ENCODE data around the gene GGNBP2. TPM values are rescaled to one million over a fixed set of nuclear protein-coding genes. Genes with fewer than 3 reads are reported as not detected.

GGNBP2 gene
- total RNA-seq, 1 donor from 2014 or later = 94.3 TPM

GRCh38 chr17:36578671-36579070 lies 34.0 kb downstream of the GGNBP2 start:
- peaks cover 14% of the 10 kb centered on the region for H3K36me3 ChIP-seq (ENCODE audit: control insufficient read depth, insufficient read depth, low read length)
- FAIRE-seq (no peak), DNase-seq (ENCODE audit: low read depth) (no peak)
- no peak for TF ChIP-seq CTCF (IDR thresholded peaks at IDR 0.05; ENCODE audit: insufficient read depth, low read length, severe bottlenecking)
- H3K4me3 ChIP-seq (ENCODE audit: low read depth, low read length) = no peak overlapping the region
- H3K27me3 ChIP-seq (ENCODE audit: control insufficient read depth, insufficient read depth, low read length) = no peaks in the 10 kb centered on the region

DNA sequence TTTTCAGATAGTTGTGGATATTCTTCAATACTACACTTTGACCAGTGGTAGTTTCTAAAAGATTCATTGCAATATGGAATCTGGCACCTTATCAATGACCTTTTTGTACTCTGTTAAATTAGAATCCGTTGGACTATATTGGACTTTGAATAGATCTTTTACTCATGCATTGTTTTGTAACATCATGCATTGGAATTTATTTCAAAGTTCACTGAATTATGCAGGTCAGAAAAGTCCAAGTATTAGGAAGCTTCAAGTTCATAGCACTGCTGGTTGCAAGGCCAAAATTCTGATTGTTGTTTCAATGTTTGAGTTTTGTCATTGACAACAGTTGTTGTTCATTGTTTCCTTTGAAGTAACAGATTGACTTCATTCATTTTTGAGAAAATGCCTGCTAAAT lies 39.1 kb downstream of the GGNBP2 start:
- no peak overlapping the region for H3K4me3 ChIP-seq (ENCODE audit: low read depth, low read length)
- no peak for FAIRE-seq
- no peaks in the 10 kb centered on the region for H3K27me3 ChIP-seq (ENCODE audit: control insufficient read depth, insufficient read depth, low read length)
- no peak for TF ChIP-seq CTCF (IDR thresholded peaks at IDR 0.05; ENCODE audit: insufficient read depth, low read length, severe bottlenecking)
- H3K36me3 ChIP-seq (ENCODE audit: control insufficient read depth, insufficient read depth, low read length) = peaks cover 14% of the 10 kb centered on the region
- DNase-seq (ENCODE audit: low read depth) = no peak

GRCh38 chr17:36586138-36586537 lies 41.4 kb downstream of the GGNBP2 start:
- Histone ChIP-seq H3K36me3 (ENCODE audit: control insufficient read depth, insufficient read depth, low read length) (peaks cover 10% of the 10 kb centered on the region), H3K4me3 (ENCODE audit: low read depth, low read length) (no peak overlapping the region), H3K27me3 (ENCODE audit: control insufficient read depth, insufficient read depth, low read length) (no peaks in the 10 kb centered on the region)
- no peak for TF ChIP-seq CTCF (IDR thresholded peaks at IDR 0.05; ENCODE audit: insufficient read depth, low read length, severe bottlenecking)
- DNase-seq (ENCODE audit: low read depth) (no peak), FAIRE-seq (no peak)

DNA sequence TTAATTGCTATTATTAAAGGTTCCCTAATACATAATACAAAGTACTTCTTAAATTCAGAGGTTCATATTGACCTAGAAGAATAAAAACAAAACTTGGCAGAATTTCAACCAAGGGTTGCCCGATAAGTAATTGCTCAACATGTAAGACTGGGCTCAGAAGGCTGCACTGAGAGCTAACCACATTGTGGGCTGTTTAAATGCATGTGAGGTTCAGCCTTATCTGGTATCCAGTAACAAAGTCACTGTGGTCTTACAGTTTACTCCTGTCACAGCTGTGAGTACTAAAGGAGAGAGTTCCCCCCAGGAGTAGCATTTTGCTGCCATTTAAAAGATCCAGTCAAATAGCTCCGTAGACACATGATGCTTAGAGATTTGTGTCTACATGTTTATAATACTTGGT lies 45.4 kb downstream of the GGNBP2 start:
- H3K4me3 ChIP-seq (ENCODE audit: low read depth, low read length) = no peak overlapping the region
- peaks cover 7% of the 10 kb centered on the region for H3K36me3 ChIP-seq (ENCODE audit: control insufficient read depth, insufficient read depth, low read length)
- no peak for FAIRE-seq
- no peaks in the 10 kb centered on the region for H3K27me3 ChIP-seq (ENCODE audit: control insufficient read depth, insufficient read depth, low read length)
- no peak for DNase-seq (ENCODE audit: low read depth)
- TF ChIP-seq CTCF (IDR thresholded peaks at IDR 0.05; ENCODE audit: insufficient read depth, low read length, severe bottlenecking) = no peak

DNA sequence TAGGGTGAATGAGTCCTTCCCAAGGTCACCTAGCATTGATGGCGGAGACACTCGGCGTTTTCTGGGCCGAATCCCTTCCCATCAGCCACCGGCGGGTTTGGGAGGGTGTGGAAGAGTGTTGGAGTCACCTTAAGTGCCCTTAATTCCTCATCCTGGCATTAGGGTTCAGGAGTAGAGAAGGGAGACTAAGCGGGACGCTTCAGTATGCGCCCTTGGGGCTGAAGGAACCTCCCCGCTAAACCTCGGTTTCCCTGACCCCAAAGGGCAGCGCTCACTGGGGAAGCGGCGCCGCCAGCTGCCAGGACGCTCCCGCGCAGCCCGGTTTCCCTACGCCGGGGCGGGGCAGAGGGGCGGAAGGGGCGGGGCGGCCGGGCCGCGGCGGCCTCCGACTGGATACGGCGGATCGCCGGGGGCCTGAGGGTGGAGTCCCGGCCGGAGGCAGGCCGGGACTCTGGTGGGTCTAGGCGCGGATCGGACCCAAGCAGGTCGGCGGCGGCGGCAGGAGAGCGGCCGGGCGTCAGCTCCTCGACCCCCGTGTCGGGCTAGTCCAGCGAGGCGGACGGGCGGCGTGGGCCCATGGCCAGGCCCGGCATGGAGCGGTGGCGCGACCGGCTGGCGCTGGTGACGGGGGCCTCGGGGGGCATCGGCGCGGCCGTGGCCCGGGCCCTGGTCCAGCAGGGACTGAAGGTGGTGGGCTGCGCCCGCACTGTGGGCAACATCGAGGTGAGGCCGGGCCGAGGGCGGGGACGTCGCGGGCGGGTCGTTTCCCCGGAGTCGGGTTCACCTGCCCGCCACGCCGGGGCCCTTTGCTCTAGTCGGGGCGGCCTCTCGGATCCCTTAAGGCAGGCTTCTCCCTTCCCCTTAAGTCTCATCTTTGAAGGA lies 47.0 kb downstream of the GGNBP2 start, which contains the start of gene DHRS11:
Gene DHRS11, plus strand, starts transcription at position 446 of the 882 bp plus-strand sequence. Its CDS starts 131 bp downstream, at position 577.
- peak within 1 kb of the TSS; percentile 67 for H3K4me3 ChIP-seq (ENCODE audit: low read depth, low read length)
- H3K36me3 ChIP-seq (ENCODE audit: control insufficient read depth, insufficient read depth, low read length) = peaks cover 7% of the 10 kb centered on the region
- no peak for FAIRE-seq
- no peak for TF ChIP-seq CTCF (IDR thresholded peaks at IDR 0.05; ENCODE audit: insufficient read depth, low read length, severe bottlenecking)
- no peaks in the 10 kb centered on the region for H3K27me3 ChIP-seq (ENCODE audit: control insufficient read depth, insufficient read depth, low read length)
- peak; percentile 53 for DNase-seq (ENCODE audit: low read depth)

Measured in bronchial epithelial cell (primary cell).